ENCODE measurements around the gene THOC7.

The THOC7 gene

GRCh38 chr3:63845215-63845614 is 18.4 kb downstream of the THOC7 start:
- no peak for DNase-seq (ENCODE audit: low read depth in 2 of 2)

- DNase-seq (ENCODE audit: low read depth in 2 of 2): no peak
These were observed 21.5 kb downstream of the THOC7 start for GRCh38 chr3:63842127-63842526.

GRCh38 chr3:63841704-63842103 is 21.9 kb downstream of the THOC7 start:
- no peak for DNase-seq (ENCODE audit: low read depth in 2 of 2)

- DNase-seq (ENCODE audit: low read depth in 2 of 2): no peak
These were observed 31.2 kb downstream of the THOC7 start for GRCh38 chr3:63832395-63832794.

- DNase-seq (ENCODE audit: low read depth in 2 of 2): no peak
These were observed 33.1 kb downstream of the THOC7 start for GRCh38 chr3:63830526-63830925.

GRCh38 chr3:63824309-63824708 is 39.3 kb downstream of the THOC7 start:
- DNase-seq (ENCODE audit: low read depth in 2 of 2): peak; percentile 19 to 20

GRCh38 chr3:63819151-63819398 is 44.5 kb downstream of the THOC7 start, which contains the start of gene C3orf49:
Gene C3orf49 (plus strand): TSS chr3:63819299. CDS start chr3:63819472, 173 bp downstream.
- no peak for DNase-seq (ENCODE audit: low read depth in 2 of 2)

GRCh38 chr3:63818282-63819150 is 45.1 kb downstream of the THOC7 start:
- DNase-seq (ENCODE audit: low read depth in 2 of 2): peak in 1 of 2 experiments; percentile 29

GRCh38 chr3:63817225-63817624 is 46.4 kb downstream of the THOC7 start:
- DNase-seq (ENCODE audit: low read depth in 2 of 2): no peak

GRCh38 chr3:63814237-63814636 is 49.4 kb downstream of the THOC7 start:
- no peak for DNase-seq (ENCODE audit: low read depth in 2 of 2)

- DNase-seq (ENCODE audit: low read depth in 2 of 2): no peak
These were observed 54.0 kb downstream of the THOC7 start for GRCh38 chr3:63809607-63810006.

GRCh38 chr3:63808633-63809032 is 55.0 kb downstream of the THOC7 start:
- no peak for DNase-seq (ENCODE audit: low read depth in 2 of 2)

GRCh38 chr3:63807961-63808565 is 55.5 kb downstream of the THOC7 start:
- no peak for DNase-seq (ENCODE audit: low read depth in 2 of 2)

- no peak for DNase-seq (ENCODE audit: low read depth in 2 of 2)
These were observed 59.7 kb downstream of the THOC7 start for GRCh38 chr3:63803911-63804310.

- DNase-seq (ENCODE audit: low read depth in 2 of 2): no peak
These were observed 63.5 kb downstream of the THOC7 start for GRCh38 chr3:63800097-63800496.

GRCh38 chr3:63798949-63799348 is 64.7 kb downstream of the THOC7 start:
- no peak for DNase-seq (ENCODE audit: low read depth in 2 of 2)

- DNase-seq (ENCODE audit: low read depth in 2 of 2): no peak
These were observed 65.1 kb downstream of the THOC7 start for GRCh38 chr3:63798544-63798943.

- no peak for DNase-seq (ENCODE audit: low read depth in 2 of 2)
These were observed 68.2 kb downstream of the THOC7 start for GRCh38 chr3:63795438-63795837.

- DNase-seq (ENCODE audit: low read depth in 2 of 2): peak; percentile 24 to 30
These were observed 71.6 kb downstream of the THOC7 start for GRCh38 chr3:63791974-63792373.

All from fibroblast of skin of left biceps (primary cell).